Fibroblast of upper back skin (primary cell): Measurements from ENCODE around the gene CTDSPL2.
A peak's percentile ranks its signal among the peaks of the same experiment; 100 is the strongest.
"Not testable (repeated sequence)": the region's sequence is repeated elsewhere in the genome, so short reads cannot be mapped to it uniquely, and the experiment has no call there.

Experiments used
- DNase-seq: peaks from one replicate; pipeline ENCODE4 v3.0.0-alpha.2; 2013

The CTDSPL2 gene

DNA sequence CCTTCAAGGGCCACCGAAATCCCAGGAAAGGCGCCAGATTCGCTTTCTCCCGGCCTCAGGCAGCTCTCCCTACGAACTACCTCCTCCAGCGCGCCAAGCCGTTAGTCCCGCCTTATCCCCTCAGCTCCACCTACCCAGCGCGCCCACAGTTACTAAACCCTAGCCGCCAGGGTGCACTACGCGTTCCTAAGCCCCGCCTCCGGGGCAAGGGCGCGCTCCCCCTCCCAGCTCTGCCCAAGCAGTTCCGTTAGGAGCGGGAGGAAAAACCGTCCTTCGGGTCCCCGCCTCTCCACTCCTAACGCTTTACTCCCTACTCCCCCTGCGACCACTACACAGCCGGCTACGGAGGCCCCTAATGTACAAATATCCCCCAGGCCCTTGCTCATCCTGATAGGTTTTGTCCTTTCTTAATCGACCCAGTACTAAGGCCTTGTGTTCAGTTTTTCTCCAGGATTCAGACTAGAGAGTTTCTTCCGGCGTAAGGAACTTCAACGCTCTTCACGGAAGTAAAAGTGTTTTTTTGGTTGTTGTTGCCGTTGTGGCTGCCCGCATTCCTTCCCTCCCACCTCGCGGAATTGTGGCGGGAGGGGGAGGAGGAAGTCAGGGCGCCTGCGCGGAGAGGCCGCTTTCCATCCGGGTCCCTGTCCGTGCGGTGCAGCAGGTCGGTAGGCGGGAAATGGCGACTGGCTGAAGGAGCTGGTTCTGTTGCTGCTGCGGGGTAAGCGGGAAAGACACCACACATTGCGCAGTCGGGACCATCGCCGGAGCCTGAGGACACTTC, at the start of gene CTDSPL2:
TSS of gene CTDSPL2 (plus strand) at position 655 of the 781 bp plus-strand sequence. CDS start 31,386 bp downstream, outside the sequence.
- peak; percentile 99 for DNase-seq

DNA sequence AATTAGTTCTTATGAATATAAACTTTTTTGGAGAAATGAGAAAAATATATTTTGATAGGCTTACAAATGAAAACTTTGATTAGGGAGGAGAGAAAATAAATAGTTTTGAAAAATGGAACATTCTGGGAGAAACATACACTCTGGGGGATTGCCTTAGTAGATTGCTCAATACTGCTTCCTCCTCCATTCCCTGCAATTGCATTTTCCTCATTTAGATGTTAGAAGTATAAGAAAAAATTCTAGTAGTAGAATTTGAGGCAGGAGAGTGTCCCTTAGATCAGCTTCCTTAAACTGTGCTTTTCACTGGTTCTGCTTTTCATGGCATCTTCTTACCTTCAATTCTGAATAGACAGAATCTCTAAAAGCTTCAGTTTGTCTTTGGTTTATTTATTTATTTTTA, 46.2 kb upstream of the CTDSPL2 start:
- peak; percentile 9 for DNase-seq

DNA sequence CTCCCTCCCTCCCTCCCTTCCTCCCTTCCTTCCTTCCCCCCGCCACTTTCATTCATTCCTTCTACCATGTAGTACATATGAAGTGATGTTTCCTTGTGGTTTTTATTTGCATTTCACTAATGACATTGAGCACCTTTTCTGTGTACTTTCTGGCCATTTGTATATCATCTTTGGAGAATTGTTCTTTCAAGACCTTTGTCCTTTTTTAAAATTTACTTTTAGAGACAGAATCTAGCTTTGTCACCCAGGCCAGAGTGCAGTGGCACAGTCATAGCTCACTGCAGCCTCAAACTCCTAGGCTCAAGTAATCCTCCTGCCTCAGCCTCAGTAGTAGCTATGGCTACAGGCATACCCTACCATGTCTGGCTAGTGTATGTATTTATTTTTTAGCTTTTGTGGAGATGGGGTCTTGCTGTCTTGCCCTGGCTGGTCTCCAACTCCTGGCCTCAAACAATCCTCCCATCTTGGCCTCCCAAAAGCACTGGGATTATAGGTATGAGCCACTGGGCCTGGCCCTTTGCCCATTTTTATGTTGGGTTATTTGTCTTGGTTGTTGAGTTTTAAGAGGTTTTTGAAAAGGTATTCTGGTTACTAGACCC, 42.0 kb upstream of the CTDSPL2 start:
- DNase-seq: no peak

DNA sequence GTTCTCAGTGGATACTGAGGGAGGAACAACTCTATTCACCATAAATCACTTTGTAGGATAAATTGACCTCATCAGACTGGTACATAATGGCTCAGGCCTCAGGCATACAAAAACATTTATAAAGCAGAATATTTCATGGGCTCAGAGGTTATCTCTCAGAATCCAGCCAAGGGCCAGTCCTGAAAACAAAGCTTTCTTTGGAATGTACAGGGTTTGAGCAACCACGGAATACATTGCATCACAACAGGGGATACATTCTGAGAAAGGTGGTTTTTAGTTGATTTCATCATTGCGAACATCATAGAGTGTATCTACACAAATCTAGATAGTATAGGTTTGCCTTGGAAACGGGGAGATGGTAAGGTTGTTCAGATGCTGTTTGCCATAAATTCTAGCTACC, 33.4 kb upstream of the CTDSPL2 start:
- peak; percentile 53 for DNase-seq

DNA sequence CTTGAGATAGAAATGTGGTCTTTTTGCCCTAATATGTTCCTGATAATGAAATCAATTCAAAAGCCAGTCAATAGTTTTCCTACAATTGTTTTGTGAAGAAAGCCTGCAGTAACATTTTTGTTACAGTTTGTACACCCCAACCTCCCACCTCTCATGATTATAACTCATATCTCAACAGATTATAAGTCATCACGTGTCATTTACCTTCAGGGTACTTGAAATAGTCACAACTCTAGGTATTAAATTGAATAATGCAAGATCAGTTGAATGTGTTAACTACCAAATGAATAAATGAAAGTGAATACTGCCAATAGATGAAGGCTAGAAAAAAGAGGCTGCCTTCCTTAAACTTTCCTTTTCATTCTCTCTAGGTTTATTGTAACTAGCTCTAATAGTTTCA, 32.9 kb upstream of the CTDSPL2 start:
- DNase-seq: no peak

DNA sequence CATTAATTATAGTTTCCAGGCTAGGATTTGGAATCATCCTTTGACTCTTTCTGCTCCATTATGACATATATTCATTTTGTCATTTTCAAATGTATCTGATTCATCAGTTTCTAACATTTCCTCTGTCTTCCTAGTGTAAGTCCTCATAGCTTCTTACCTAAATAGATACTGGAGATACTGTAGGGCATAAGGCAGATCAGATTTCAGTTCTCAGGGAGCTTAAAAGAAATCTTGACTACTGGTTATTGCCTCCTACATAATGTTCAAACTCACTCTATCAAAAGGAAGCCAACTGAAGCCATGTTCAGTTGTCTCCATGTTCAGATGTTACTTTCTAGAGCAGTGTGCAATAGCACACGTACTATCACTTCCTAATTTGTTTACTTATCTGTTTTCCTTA, 29.6 kb upstream of the CTDSPL2 start:
- DNase-seq: no peak

DNA sequence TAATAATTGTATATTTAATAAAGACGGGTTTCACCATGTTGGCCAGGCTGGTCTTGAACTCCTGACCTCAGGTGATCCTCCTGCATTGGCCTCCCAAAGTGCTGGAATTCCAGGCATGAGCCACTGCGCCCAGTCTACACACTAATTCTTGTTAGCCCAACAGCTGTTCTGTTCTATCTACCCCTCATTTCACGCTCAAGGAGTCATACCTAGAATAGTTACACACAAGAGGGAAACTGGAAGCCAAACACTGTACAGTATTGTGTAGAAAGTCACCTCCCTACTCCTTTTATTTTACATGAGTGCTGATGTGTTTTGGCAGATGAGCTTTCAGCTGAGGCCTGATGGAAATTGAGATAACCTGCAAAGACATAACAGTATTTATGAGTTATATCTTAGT, 13.4 kb upstream of the CTDSPL2 start:
- DNase-seq: no peak

DNA sequence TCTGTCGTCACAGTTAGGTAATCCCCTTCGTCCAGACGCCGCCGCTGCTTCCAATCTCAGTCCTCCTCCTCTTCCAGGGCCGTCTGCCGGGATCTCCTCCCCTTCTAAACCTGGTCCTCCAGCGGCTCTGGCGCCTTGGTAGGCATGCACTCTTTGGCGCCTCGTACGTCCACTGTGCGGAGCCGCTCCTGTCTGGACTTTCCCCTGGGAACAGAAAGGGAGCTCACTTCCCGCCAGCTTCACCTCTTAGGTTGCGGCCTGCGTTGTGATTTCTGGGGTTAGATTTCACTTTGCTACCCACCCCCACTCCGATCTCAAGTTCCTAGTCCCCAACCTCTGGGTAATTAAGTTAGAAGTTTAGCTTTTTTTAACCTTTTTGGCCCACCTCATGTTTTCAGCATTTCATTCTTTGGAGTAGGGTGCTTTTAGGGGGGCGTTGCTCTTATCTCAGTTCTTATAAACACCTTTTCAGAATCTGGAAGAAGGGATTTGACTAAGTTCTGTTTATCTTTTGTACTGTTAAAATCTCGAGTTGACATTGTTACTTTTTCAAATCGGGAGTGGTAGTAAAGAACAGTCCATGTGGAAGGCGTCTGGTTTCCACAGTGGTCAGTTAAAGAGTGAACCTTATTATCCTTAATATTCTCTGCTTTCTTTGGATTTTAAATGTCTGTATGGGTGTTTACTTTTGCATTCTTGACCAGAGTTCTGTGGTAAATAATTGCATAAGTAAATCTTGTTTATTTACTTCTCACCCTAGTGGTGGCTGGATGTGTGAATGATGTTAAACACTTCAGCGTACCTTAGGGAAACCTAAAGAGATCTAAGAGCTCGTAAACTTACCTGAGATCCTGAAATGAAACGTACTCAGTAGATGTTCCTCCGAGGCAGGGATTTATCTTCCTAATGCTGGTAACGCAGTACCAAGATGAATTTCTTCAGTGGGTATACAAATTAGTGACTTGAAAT, 611 bp downstream of the CTDSPL2 start:
- no peak for DNase-seq

DNA sequence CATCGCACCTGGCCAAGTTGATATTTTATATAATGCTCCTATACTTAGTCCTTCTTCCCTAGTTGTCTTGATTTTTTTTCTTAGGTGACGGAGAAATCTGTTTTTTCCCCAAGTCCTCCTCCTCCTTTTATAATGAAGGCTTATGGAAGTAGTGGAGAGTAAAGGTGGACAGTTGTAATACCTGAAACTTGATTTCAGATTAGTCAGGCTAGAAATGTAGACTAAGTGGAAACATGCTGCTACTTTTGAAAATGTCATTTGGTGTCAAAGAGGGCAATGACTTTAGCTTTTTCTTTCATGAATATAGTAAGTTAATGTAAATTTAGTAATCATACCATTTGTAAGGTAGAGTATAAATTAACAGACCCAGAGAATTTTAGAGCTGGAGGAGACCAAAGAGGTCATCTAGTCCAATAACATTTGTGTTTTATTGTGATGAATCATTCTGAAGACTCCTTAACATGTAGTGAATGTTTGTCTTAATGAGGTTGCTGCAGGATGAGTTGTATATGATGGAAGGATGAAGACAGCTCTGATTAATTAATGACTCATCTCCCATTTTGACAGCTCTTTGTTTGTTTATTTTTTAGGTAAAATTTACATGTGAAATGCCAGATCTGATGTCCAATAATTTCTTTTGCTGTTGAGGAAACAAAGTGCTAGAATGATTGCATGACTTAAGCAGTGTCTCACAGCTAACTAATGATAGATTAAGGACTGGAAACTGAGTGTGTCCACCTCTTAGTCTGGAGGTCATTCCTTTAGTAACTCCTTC, 8.7 kb downstream of the CTDSPL2 start:
- no peak for DNase-seq

DNA sequence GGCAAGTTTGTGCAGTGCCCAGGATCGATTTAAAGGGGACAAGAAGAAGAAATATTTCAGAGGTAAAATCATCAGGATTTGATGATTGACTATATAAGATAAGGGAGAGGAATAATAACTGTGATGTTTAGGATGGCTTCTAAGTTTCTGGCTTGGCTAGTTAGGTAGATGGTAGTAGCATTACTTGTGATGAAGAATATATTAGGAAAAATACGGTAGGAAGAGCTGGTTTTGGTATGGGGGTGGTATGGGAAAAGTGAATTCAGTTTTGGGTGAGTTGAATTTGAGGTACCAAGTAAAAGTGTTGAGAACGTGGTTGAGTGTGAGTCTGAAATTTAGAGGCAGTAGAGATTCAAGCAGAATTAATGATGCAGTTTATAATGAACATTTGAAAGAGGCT, 11.0 kb downstream of the CTDSPL2 start:
- DNase-seq: no peak

DNA sequence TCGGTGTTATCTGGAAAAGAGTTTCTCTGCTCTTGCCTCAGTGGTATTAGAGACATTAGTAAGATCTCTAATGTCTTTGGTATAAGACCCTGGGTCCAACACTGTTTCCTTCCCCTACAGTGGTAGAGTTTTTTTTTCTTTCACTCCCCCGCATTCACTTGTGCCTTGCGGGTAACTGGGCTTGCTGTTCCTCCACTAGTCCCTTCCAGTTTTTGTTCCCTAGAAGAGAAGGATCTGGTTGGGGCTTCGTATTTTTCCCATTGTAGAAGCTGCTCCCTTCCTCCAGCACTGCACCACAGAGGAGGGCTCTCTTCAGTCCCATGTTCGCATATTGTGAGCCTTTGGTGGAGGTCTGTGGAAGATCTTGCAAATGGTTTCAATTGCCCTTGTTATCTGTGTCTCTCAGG, 13.7 kb downstream of the CTDSPL2 start:
- DNase-seq: no peak

DNA sequence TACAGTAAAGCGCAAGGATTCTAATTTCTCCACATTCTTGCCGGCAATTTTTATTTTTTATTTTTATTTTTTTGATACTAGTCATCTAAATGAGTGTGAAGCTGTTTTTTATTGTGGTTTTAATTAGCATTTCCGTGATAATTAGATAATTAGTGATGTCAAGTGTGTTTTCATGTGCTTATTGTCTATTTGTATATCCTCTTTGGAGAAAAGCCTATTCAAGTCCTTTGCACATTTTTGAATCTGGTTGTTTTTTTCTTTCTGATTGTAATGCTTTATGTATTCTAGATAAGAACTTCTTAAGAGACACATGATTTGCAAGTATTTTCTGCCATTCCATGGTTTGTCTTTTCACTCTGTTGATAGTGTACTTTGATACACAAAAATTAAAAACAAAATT, 16.1 kb downstream of the CTDSPL2 start:
- DNase-seq: no peak

DNA sequence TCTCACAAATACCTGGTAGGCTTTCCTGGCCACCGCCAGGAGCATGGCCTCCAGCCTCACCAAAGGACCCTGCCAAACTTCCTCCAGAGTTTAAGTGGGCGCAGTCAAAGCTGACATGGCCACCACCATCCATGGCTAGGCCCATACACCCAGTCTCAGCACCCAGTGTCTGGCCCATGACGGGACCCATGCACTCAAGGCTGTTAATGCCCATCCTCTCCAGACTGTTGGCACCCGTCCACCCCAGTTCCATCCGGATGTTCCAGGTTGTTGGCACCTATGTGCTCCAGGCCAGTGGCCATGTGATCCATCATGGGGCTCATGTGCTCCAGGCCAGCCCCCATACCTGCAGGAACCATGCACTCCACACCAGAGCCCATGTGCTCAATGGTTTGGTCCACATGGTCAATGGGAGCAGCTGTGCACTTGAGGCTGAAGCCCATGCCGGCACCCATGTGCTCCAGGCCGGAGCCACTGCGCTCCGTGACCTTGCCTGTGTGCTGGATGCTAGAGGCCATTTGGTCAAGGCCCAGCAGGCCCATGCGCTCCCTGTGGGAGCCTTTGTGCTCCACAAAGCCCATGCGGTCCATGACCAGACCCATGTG, 20.4 kb downstream of the CTDSPL2 start:
- no peak for DNase-seq

DNA sequence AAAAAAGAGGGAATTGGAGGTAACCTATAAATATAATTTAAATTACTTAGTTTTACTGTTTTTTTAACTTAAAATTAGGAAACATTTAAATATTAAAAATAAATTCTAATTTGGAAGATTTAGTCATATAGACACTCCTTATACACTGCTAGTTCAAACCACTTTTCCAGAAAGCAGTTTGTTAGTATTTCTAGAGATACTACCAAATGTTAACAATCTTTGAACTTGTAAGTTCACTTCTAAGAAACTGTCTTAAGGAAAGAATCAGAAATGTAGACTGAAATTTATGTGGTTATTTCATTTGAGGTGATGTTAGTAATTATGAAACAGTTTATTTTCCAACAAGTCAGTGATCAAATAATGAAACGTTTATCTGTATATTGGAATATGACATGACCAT, 22.7 kb downstream of the CTDSPL2 start:
- no peak for DNase-seq

DNA sequence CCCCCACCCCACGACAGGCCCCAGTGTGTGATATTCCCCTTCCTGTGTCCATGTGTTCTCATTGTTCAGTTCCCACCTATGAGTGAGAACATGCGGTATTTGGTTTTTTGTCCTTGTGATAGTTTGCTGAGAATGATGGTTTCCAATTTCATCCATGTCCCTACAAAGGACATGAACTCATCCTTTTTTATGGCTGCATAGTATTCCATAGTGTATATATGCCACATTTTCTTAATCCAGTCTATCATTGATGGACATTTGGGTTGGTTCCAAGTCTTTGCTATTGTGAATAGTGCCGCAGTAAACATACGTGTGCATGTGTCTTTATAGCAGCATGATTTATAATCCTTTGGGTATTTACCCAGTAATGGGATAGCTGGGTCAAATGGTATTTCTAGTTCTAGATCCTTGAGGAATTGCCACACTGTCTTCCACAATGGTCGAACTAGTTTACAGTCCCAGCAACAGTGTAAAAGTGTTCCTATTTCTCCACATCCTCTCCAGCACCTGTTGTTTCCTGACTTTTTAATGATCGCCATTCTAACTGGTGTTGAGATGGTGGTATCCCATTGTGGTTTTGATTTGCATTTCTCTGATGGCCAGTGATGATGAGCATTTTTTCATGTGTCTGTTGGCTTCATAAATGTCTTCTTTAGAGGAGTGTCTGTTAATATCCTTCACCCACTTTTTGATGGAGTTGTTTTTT, 26.3 kb downstream of the CTDSPL2 start:
- not testable (repeated sequence) for DNase-seq

DNA sequence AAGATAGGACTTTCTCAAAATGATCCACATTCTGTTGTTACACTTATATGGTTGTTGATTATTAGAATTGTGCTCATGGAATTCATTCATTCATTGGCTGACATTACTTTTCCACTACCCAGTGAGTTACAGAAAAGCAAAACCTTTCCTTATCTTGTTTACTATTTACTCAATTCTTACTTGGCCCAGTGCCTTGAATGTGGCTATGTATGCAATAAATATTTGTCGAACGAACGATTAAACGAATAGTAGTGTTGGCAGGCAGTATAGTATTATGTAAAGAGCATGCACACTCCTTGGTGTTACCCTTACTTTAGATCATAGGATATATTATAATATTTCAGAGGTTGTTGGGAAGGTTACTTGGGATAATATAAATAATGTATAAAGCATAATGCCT, 31.0 kb downstream of the CTDSPL2 start:
- DNase-seq: no peak

DNA sequence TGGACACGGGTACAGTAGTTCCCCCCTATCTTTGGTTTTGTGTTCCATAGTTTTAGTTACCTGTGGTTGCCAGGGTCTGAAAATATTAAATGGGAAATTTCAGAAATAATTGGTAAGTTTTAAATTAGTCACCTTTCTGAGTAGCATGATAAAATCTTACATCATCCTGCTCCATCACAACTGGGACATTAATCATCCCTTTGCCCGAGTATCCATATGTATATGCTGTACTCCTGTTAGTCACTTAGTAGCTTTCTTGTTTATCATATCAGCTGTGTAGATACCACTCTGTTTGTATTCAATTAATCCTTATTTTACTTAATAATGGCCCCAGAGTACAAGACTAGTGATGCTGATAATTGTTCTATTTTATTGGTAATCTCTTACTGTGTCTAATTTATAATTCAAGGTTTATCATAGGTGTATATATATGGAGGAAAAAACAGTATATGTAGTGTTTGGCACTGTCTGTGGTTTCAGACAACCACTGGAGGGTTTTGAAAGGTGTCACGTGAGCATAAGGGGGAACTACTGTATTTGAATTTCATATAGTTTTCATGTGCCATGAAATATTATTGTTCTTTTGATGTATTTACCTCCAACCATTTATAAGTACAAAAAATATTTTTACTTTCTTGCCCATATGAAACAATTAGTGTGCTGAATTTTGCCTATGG, 41.4 kb downstream of the CTDSPL2 start:
- peak; percentile 72 for DNase-seq

DNA sequence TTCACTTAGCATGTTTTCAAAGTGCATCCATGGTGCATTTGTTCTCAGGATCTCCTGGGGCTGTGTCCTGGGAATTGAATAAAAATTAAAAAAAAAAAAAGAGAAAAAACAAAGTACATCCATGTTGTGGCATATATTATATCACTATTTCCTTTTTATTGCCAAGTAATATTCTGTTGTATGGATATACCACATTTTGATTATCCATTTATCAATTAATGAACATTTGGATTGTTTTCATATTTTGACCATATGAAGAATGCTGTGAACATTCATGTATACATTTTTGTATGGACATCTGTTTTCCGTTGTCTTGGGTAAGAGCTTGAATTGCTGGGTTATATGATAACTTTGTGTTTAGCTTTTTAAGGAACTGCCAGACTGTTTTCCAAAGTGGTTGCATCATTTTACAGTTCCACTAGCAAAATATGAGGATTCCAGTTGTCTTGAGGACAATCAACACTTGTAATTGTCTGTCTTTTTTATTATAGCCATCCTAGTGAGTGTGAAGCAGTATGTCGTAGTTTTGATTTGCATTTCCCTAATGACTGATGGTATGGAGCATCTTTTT, 44.5 kb downstream of the CTDSPL2 start:
- DNase-seq: peak; percentile 21

DNA sequence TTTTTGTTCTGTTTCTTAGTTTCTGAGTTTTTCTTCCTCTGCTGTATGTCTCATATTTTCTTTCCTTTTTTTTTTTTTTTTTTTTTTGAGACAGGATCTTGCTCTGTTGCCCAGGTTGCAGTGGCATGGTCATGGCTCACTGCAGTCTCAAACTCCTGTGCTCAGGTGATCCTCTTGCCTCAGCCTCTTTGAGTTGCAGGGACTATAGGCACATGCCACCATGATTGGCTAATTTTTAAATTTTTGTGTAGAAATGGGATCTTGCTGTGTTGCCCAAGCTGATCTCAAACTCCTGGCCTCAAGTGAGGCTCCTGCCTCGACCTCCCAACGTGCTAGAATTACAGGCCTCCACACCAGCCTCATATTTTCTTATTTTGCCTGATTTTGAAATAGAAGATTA, 51.9 kb downstream of the CTDSPL2 start:
- DNase-seq: no peak

DNA sequence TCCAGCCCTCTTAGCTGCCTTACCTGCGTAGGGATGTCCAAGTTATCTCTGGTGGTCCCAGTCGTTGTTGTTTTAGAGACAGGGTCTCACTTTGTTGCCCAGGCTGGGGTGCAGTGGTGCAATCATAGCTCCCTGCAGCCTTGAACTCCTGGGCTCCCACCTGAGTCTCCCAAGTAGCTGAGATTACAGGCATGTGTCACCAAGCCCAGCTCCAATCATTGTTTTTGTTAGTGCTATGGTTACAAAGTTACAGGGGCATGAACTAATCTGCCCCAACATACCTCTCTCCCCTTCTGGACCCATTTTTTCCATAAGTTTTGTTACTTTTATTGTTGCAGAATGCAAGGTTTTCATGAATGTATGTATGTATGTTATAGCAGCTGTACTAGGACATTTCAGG, 54.7 kb downstream of the CTDSPL2 start:
- DNase-seq: no peak

DNA sequence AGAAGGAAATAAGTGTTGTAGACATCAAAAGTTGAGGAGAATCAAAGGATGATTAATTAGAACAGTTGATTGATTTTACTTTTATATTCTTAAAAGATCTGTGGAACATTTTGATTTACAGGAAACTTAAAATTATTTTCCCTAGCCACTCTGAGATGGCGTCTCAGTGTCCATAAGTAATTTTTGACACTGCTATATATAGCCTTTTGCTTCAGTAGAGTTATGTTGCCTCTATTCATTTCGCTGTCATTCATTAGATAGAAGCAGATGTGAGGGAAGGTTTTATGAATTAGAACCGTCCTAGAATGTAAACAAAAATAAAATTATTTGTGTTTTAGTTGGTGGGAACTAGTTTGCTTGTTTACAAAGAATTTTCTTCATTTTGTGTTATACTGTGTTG, 58.5 kb downstream of the CTDSPL2 start:
- no peak for DNase-seq
